Mesendoderm (in vitro differentiated cells): Measurements from ENCODE around the gene P3R3URF.

Experiments used
- DNase-seq: peaks from one replicate; pipeline ENCODE4 v3.0.0; 2013
- H2AK5ac ChIP-seq: 2 replicates; pipeline ENCODE4 v1.6.1; 2013; ENCODE audit warnings: low read length, inconsistent platforms
- H2BK120ac ChIP-seq: 2 replicates; pipeline ENCODE4 v1.6.1; 2013; ENCODE audit warnings: low read depth, mild to moderate bottlenecking, low read length, moderate library complexity, mixed read lengths
- H2BK15ac ChIP-seq: replicated peaks from 2 replicates; pipeline ENCODE4 v1.6.1; 2013; ENCODE audit warnings: low read depth, mild to moderate bottlenecking, moderate library complexity
- H2BK5ac ChIP-seq: 2 replicates; pipeline ENCODE4 v1.6.1; 2013; ENCODE audit warnings: low read length, inconsistent platforms
- H3K18ac ChIP-seq: 2 replicates; pipeline ENCODE4 v1.6.1; 2013; ENCODE audit warnings: mild to moderate bottlenecking, low read length, mixed read lengths
- H3K23ac ChIP-seq: one replicate; pipeline ENCODE4 v1.6.1; 2013; ENCODE audit warnings: low read length
- H3K27ac ChIP-seq: 2 replicates; pipeline ENCODE4 v1.5.1; 2013; ENCODE audit warnings: low read depth, mild to moderate bottlenecking, inconsistent platforms, low read length, moderate library complexity
- H3K27me3 ChIP-seq: 2 replicates; pipeline ENCODE4 v1.6.1; 2013; ENCODE audit warnings: low read length, control low read depth, mild to moderate bottlenecking, inconsistent platforms; ENCODE audit not compliant: insufficient read depth, poor library complexity
- H3K36me3 ChIP-seq: 2 replicates; pipeline ENCODE4 v1.6.1; 2013; ENCODE audit warnings: low read length, inconsistent platforms; ENCODE audit not compliant: control insufficient read depth, insufficient read depth
- H3K4ac ChIP-seq: one replicate; pipeline ENCODE4 v1.6.1; 2013; ENCODE audit warnings: low read depth, mild to moderate bottlenecking, low read length, moderate library complexity
- H3K4me1 ChIP-seq: 2 replicates; pipeline ENCODE4 v1.6.1; 2013; ENCODE audit warnings: low read depth, low read length, inconsistent platforms; ENCODE audit not compliant: control insufficient read depth
- H3K4me2 ChIP-seq: 2 replicates; pipeline ENCODE4 v1.6.1; 2013; ENCODE audit warnings: low read length
- H3K4me3 ChIP-seq: 2 replicates; pipeline ENCODE4 v1.5.1; 2013; ENCODE audit warnings: mild to moderate bottlenecking, low read length
- H3K56ac ChIP-seq: one replicate; pipeline ENCODE4 v1.6.1; 2013; ENCODE audit warnings: low read length
- H3K79me1 ChIP-seq: 2 replicates; pipeline ENCODE4 v1.6.1; 2013; ENCODE audit warnings: low read length, inconsistent platforms
- H3K79me2 ChIP-seq: 2 replicates; pipeline ENCODE4 v1.6.1; 2013; ENCODE audit warnings: mild to moderate bottlenecking, low read length; ENCODE audit not compliant: control insufficient read depth, insufficient read depth
- H3K9ac ChIP-seq: 2 replicates; pipeline ENCODE4 v1.6.1; 2013; ENCODE audit warnings: low read length, inconsistent platforms
- H4K5ac ChIP-seq: one replicate; pipeline ENCODE4 v1.6.1; 2013; ENCODE audit warnings: low read length
- H4K8ac ChIP-seq: one replicate; pipeline ENCODE4 v1.6.1; 2013; ENCODE audit warnings: low read depth, mild to moderate bottlenecking, control low read depth, low read length, moderate library complexity
- WGBS: extraction: QIAGEN DNeasy Blood & Tissue Kit; methylation state at CpG from one replicate; pipeline ENCODE4 v1.1.7; 2013; ENCODE audit warnings: low lambda C conversion rate, missing lambda C conversion rate; ENCODE audit not compliant: insufficient coverage; ENCODE audit errors: extremely low coverage; 5-methylcytosine and 5-hydroxymethylcytosine counted together

Gene P3R3URF

GRCh38 chr1:46205791-46206190, 29.5 kb upstream of the P3R3URF start:
- no peaks in the 10 kb centered on the region for H3K4me1 ChIP-seq
- DNase-seq, result no peak
- no peak overlapping the region for H2BK5ac ChIP-seq
- H4K8ac ChIP-seq, result no peak overlapping the region
- no peaks in the 10 kb centered on the region for H3K79me2 ChIP-seq
- no peak overlapping the region for H3K9ac ChIP-seq
- no peak overlapping the region for H2BK15ac ChIP-seq
- H3K36me3 ChIP-seq, result no peaks in the 10 kb centered on the region
- H3K79me1 ChIP-seq, result peaks cover 3% of the 10 kb centered on the region
- WGBS, result no CpG with 5 or more reads among the region's 3 CpGs
- no peak overlapping the region for H3K18ac ChIP-seq
- H3K23ac ChIP-seq, result no peak overlapping the region
- no peak overlapping the region for H3K56ac ChIP-seq
- no peak overlapping the region for H3K4ac ChIP-seq
- no peak overlapping the region for H2BK120ac ChIP-seq
- H3K4me2 ChIP-seq, result no peak overlapping the region
- H2AK5ac ChIP-seq, result no peak overlapping the region
- H3K27ac ChIP-seq, result no peak overlapping the region
- H3K4me3 ChIP-seq, result no peak overlapping the region
- H3K27me3 ChIP-seq, result no peaks in the 10 kb centered on the region
- H4K5ac ChIP-seq, result no peak overlapping the region

GRCh38 chr1:46205141-46205540, 28.9 kb upstream of the P3R3URF start:
- H4K5ac ChIP-seq, result no peak overlapping the region
- no peaks in the 10 kb centered on the region for H3K27me3 ChIP-seq
- no peaks in the 10 kb centered on the region for H3K4me1 ChIP-seq
- H4K8ac ChIP-seq, result no peak overlapping the region
- H3K4me3 ChIP-seq, result no peak overlapping the region
- H2BK15ac ChIP-seq, result no peak overlapping the region
- no CpG with 5 or more reads among the region's 3 CpGs for WGBS
- H3K9ac ChIP-seq, result no peak overlapping the region
- no peaks in the 10 kb centered on the region for H3K36me3 ChIP-seq
- no peak overlapping the region for H3K27ac ChIP-seq
- DNase-seq, result no peak
- no peak overlapping the region for H3K23ac ChIP-seq
- H3K18ac ChIP-seq, result no peak overlapping the region
- no peaks in the 10 kb centered on the region for H3K79me2 ChIP-seq
- H2BK120ac ChIP-seq, result no peak overlapping the region
- no peak overlapping the region for H3K4me2 ChIP-seq
- H3K79me1 ChIP-seq, result peaks cover 3% of the 10 kb centered on the region
- H3K4ac ChIP-seq, result no peak overlapping the region
- H2AK5ac ChIP-seq, result no peak overlapping the region
- no peak overlapping the region for H2BK5ac ChIP-seq
- no peak overlapping the region for H3K56ac ChIP-seq

- H3K79me2 ChIP-seq, result no peaks in the 10 kb centered on the region
These were observed 28.1 kb upstream of the P3R3URF start for GRCh38 chr1:46204406-46204742.

GRCh38 chr1:46203738-46204405, 27.6 kb upstream of the P3R3URF start:
- no peak overlapping the region for H2AK5ac ChIP-seq
- H4K5ac ChIP-seq, result no peak overlapping the region
- H3K18ac ChIP-seq, result no peak overlapping the region
- WGBS, result no CpG with 5 or more reads among the region's 14 CpGs
- H3K4ac ChIP-seq, result no peak overlapping the region
- H3K4me2 ChIP-seq, result peak overlapping the region; percentile 97
- H3K27me3 ChIP-seq, result no peaks in the 10 kb centered on the region
- H4K8ac ChIP-seq, result no peak overlapping the region
- H3K23ac ChIP-seq, result no peak overlapping the region
- no peak overlapping the region for H3K27ac ChIP-seq
- H3K79me1 ChIP-seq, result peaks cover 3% of the 10 kb centered on the region
- DNase-seq, result no peak
- H3K36me3 ChIP-seq, result no peaks in the 10 kb centered on the region
- no peak overlapping the region for H2BK15ac ChIP-seq
- no peak overlapping the region for H2BK120ac ChIP-seq
- no peak overlapping the region for H2BK5ac ChIP-seq
- peak overlapping the region; percentile 94 for H3K56ac ChIP-seq
- peak overlapping the region; percentile 65 for H3K4me3 ChIP-seq
- peak overlapping the region; percentile 65 for H3K9ac ChIP-seq
- no peaks in the 10 kb centered on the region for H3K79me2 ChIP-seq
- no peaks in the 10 kb centered on the region for H3K4me1 ChIP-seq

More at GRCh38 chr1:46204406-46204742, 28.1 kb upstream of the P3R3URF start:
- no peaks in the 10 kb centered on the region for H3K27me3 ChIP-seq
- H2BK120ac ChIP-seq, result no peak overlapping the region
- no peak overlapping the region for H4K5ac ChIP-seq
- no CpG with 5 or more reads among the region's 5 CpGs for WGBS
- H2BK5ac ChIP-seq, result no peak overlapping the region
- H3K9ac ChIP-seq, result peak overlapping the region; percentile 65
- H3K56ac ChIP-seq, result peak overlapping the region; percentile 30
- H3K23ac ChIP-seq, result no peak overlapping the region
- H3K4ac ChIP-seq, result no peak overlapping the region
- H3K27ac ChIP-seq, result no peak overlapping the region
- no peak overlapping the region for H2BK15ac ChIP-seq
- no peak overlapping the region for H2AK5ac ChIP-seq
- DNase-seq, result no peak
- no peaks in the 10 kb centered on the region for H3K4me1 ChIP-seq
- peak overlapping the region; percentile 97 for H3K4me2 ChIP-seq
- H3K79me1 ChIP-seq, result peaks cover 3% of the 10 kb centered on the region
- H3K36me3 ChIP-seq, result no peaks in the 10 kb centered on the region
- no peak overlapping the region for H3K4me3 ChIP-seq
- no peak overlapping the region for H3K18ac ChIP-seq
- no peak overlapping the region for H4K8ac ChIP-seq

GRCh38 chr1:46199233-46199749, 23.0 kb upstream of the P3R3URF start:
- H3K27me3 ChIP-seq, result no peaks in the 10 kb centered on the region
- no CpG with 5 or more reads among the region's 3 CpGs for WGBS
- H3K4ac ChIP-seq, result no peak overlapping the region
- no peaks in the 10 kb centered on the region for H3K4me1 ChIP-seq
- H3K23ac ChIP-seq, result no peak overlapping the region
- no peak overlapping the region for H4K5ac ChIP-seq
- H3K56ac ChIP-seq, result peak overlapping the region; percentile 51
- no peak overlapping the region for H3K9ac ChIP-seq
- H4K8ac ChIP-seq, result no peak overlapping the region
- H3K18ac ChIP-seq, result no peak overlapping the region
- H3K4me3 ChIP-seq, result no peak overlapping the region
- no peaks in the 10 kb centered on the region for H3K36me3 ChIP-seq
- no peak overlapping the region for H2BK5ac ChIP-seq
- peaks cover 2% of the 10 kb centered on the region for H3K79me1 ChIP-seq
- H3K4me2 ChIP-seq, result no peak overlapping the region
- H2AK5ac ChIP-seq, result no peak overlapping the region
- no peak overlapping the region for H3K27ac ChIP-seq
- no peak overlapping the region for H2BK15ac ChIP-seq
- H2BK120ac ChIP-seq, result no peak overlapping the region
- DNase-seq, result no peak
- no peaks in the 10 kb centered on the region for H3K79me2 ChIP-seq
